HG02852 (cell line): ENCODE results near the gene ADAM23.

Source experiments
- ATAC-seq: cut with Tn5 transposase; IDR thresholded peaks from one replicate; pipeline ENCODE4 v1.9.1; 2021; ENCODE audit warnings: mild to moderate bottlenecking, moderate library complexity; ENCODE audit not compliant: unreplicated experiment

The ADAM23 gene

DNA sequence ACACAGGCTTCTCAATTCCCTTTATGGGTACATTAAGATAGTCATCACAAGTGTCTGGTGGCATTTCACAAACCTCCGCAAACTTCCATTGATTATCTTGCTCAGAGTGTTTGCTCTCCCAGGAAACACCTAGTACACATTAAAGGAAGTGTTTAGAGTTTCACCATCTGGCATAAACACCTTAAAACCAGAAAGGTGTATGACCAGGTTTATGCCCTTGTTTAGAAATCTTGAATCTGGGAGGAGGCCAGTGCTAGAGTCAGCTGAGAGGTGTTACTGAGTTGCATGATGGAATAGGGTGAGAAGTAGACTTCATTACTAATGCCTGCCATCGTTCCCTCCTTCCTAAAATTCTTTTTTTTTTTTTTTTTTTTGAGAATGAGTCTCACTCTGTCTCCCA is 120.0 kb downstream of the ADAM23 start:
- ATAC-seq: no peak

DNA sequence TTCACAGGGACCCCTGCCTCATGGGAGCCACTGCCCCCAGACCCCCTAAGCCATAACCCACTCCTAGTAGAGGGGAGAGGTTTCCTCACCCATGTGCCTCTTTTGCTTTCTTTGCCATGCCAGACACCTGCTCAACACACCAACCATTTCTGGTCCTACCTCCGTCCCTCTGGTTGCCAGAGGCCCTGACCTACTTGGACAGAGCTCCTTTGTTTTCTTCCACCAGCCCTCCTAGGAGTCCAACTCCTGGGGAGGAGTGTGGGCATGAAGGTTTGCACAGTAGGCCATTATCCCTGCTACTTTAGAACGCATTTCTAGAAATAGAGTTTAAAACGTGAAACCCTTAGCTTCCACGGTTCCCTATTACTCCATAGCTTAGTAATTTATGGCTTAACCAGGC is 122.3 kb downstream of the ADAM23 start:
- ATAC-seq: no peak

DNA sequence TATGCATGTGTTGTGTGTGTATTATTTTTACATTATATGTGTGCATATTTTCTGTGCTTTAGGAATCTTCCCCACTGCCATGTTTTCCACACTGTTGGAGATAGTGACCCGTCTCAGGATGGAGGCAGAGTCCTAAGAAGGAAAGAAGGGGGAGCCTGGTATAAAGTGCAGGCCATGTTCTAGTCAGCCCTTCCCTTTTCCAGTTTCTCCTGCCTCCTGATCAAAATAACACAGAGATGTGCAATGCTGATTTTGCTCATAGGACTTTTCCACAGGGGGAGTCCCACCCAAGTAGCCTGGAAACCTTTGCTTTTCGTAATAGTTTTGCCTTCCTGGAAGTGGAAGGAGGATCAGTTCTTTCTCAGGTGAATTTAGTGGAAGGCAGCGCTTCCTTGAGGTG is 126.1 kb downstream of the ADAM23 start:
- no peak for ATAC-seq

GRCh38 chr2:206570199-206570598 is 126.9 kb downstream of the ADAM23 start:
- ATAC-seq: no peak

GRCh38 chr2:206572725-206573124 is 129.4 kb downstream of the ADAM23 start:
- ATAC-seq: no peak

DNA sequence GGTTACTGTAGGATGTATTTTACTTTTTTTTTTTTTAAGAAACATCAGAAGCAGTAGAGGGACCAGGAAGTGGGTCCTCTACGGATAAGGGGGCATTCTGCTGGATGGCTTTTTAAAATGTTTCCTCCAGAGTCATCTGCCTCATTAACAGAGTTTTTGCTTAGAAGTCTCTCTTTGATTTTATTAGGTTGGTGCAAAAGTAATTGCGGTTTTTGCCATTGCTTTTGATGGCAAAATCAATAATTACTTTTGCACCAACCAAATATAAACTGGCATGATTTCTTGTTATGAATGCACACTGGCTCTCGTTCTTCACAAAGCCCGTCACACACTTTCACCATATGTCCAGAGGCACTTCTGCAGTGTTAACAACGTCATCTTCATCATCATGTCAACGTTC is 130.5 kb downstream of the ADAM23 start:
- ATAC-seq: no peak

GRCh38 chr2:206584323-206585116 is 141.2 kb downstream of the ADAM23 start:
- ATAC-seq: no peak

- ATAC-seq: no peak
Observed at GRCh38 chr2:206585335-206585734, 142.0 kb downstream of the ADAM23 start.

DNA sequence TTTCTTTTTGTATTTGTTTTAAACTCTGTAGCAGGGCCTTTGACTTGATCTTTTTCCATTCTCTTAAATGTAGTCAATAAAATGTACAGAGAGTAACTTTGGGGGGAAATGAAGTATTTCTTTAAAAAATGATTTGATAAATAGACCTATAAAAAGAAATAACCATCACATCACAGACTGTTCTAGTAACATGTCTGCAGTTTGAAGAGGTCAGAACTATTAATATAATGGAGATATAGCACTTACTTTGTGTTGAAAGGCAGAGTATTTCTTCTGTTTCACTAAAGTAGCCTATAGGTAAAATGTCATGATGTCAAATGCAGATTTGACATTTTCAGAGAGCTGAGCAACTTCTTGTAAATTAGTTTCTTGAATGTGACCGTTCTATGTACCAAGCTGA is 143.3 kb downstream of the ADAM23 start:
- ATAC-seq: no peak

GRCh38 chr2:206597717-206598218 is 154.4 kb downstream of the ADAM23 start:
- no peak for ATAC-seq

- ATAC-seq: no peak
Observed at GRCh38 chr2:206603243-206603642, 159.9 kb downstream of the ADAM23 start.

DNA sequence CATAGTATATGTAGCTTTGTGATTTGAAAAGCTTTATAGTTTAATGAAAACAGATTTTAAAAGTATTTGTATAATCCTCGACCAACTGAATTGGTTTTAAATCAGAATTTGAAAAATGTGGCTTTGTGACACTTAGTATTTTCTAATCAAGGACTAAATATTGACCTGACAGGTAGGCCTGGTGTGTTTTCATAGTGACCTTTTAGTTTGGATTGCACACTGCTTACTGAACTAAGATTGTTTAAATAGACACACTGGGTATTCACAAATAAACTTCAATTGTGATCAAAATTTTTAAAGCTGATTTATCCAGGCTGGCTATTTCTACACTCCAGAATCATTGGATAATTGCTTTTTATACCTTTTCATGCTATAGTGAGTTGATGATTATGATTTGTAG is 167.1 kb downstream of the ADAM23 start:
- ATAC-seq: no peak

DNA sequence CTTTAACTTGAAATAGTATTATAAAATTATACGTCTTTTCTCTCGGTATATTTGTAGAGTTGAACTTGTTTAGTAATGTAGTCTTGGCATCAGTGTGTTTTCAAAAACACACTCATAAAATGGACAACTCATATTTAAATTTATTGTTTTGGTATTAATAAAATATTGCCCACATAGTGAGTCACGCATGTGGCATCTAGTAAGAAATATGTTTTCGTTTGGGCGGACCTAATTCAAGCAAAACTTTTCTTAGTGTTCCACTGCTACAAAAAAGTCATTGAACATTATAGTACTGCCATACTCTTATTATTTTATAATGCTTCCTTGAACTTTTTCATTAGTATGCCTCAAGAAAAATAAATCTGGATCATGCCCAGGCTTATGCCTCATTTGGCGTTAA is 167.9 kb downstream of the ADAM23 start:
- no peak for ATAC-seq

GRCh38 chr2:206611736-206612135 is 168.4 kb downstream of the ADAM23 start:
- no peak for ATAC-seq

- no peak for ATAC-seq
Observed at GRCh38 chr2:206614811-206615210, 171.5 kb downstream of the ADAM23 start.

- ATAC-seq: no peak
Observed at GRCh38 chr2:206615417-206616089, 172.2 kb downstream of the ADAM23 start.

DNA sequence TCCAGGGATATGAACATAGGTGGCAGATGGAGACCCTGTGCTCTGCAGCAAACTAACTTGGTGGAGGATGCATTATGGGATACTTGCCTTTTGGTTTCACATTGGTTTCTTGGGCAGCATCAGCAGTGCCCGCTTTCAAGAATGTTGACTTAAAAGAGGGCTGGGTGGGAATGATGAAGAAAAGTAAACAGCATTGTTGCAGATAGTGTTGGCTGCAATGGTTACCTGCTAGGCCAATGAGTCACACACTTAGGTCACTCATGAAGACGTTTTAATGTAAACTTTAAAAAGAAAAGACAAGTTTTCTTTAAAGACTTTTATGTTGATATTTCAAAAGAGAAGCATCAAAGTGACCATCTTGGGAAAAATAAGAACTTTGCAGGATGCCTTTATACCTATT is 172.8 kb downstream of the ADAM23 start:
- ATAC-seq: no peak

DNA sequence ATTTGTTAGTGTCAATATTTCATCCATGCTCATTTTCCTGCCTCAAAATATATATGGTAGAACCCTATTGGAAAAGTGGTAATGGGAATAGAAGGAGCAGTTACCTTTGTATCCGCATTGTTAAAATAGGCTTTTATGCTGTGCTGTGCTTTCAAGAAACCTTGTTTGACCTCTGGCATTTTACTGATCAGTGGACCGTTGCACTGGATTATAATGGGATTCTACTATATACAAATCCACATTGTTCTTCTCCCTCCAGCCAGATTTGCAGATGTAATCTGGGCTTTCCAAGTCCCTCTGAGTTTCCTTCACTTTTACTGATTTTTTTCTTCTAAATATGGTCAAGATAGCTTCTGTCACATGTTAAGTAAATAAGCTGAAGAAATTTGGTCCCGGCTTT is 175.7 kb downstream of the ADAM23 start:
- no peak for ATAC-seq

DNA sequence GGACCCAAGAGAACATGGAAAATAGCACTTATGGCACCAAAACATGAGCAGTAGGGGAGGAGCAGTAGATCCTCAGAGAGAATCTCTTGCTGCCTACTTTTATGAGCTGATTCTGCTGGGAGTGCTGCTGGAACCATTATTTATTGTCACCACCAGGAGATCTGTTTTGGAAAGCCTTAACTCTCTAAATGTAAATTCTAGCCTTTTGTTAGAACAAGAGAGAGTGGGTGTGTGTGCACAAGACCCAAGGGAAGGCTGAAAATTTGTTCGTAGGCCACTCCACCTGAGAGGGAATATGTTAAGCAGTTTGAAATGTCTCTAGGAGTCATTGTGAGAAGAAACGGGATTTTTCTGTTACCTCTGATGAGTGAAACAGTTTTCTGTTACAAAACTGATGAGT is 182.8 kb downstream of the ADAM23 start:
- ATAC-seq: no peak

DNA sequence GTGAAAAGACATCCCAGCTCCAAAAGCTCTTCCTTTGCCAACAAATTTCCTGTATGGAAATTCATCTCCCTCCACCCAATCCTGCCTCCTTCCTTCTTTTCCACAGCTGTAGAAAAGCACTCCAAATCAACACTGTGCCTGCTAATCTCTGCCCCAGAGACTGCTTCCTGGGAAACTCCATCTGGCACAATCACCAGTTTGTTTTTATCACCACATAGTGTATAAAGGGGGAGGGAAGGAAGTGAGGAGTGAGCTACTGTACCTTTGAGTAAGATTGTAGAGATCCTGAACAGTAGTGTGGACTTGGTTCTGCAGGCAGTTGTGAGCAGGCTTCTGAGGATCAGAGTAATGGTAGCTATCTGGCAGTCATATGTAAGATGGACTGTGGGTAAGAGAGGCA is 184.3 kb downstream of the ADAM23 start:
- ATAC-seq: no peak

GRCh38 chr2:206631340-206631739 is 188.0 kb downstream of the ADAM23 start:
- ATAC-seq: no peak

DNA sequence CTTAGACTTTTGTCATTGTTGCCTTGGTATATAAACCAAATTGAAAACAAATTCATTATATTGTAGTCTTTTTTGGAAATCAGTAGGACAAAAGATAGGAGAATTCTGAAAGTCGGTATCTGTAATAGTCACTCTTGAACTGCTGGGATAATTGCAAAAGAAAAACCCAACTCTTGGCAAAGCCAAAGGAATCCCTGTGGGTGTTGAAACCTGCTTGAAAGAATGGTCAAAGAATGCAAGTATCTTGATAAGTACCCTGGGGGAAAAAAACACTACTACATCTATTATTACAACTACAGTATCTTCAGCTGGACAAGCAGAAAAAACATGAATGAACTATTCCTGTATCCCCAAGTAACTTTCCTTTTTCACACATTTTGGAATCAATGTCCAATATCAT is 191.7 kb downstream of the ADAM23 start:
- no peak for ATAC-seq
